Embryonic facial prominence (tissue), 1 donor: Measurements from ENCODE around the gene ERC2.

Experiments
- DNase-seq: peaks from one replicate; pipeline ENCODE4 v3.0.0-alpha.2; 2016; ENCODE audit errors: extremely low spot score

ERC2 gene

DNA sequence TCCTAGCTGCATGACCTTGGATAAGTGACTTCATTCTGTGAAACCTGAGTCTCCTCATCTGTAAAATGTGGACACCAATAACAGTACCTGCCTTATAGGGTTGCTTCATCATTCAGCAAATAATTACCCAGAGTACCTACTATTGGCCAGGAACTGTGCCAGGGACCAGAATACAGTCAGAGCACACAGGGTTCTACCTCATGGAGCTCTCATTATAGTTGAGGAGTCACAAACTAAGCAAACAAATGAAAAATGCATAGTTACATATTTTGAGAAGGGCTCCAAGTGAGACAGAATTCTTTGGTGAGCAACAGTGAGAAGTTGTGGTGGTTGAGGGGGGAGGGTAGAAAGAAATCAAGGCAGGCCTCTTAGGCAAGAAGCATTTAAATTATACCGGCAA is 672.5 kb downstream of the ERC2 start:
- no peak for DNase-seq

DNA sequence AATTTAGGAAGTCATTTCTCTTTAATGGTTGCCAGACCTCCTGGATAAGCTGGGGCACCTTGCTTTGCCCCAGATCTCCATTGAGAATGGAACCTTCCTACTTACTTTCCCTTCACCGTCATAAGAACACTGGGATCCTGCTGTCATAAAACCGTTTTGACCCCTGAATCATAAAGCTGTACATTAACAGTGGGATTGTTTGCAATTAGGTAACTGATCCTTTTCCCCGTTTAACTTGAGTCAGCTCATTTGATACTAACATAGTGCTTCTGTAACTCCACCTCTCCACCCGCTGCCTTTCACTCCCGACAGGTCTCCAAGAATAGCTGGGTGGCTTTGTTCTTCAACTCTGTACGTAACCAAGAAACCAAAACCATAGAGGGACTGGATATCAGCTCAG is 673.0 kb downstream of the ERC2 start:
- DNase-seq: no peak

DNA sequence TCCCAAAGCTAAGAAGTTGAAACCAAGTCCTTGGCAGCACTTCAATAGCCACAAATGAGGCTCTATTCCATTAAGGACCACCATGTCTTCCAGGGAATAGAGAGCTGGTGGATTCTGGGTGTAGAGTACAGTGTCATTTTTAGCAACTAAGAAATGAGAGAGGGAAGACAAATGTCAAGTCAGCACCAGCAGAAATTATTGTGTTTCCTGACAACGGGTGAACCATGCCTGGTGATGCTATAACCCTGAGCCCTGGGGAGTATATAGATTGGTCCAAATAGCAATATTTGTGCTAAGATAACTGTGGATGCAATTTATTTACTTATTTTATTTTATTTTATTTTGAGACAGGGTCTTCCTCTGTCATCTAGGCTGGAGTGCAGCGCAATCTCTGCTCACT is 675.5 kb downstream of the ERC2 start:
- no peak for DNase-seq

DNA sequence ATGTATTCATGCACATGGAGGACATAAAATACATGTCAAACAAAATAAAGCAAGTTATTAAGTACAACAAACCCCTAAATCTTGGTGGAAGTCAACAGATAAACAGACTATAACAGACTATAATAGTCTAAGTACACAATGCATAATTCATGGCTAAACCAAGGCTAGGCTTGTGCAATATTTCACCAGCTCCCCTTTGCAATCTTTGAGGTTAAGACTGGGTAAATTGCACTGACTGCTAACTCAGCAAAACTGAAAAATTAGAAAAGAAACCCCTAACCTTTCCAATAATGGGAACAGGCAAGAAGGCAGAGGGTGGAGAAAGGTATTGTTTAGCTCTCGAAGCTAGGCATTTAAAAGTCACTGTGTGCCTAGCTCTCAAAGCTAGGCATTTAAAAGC is 676.3 kb downstream of the ERC2 start:
- DNase-seq: no peak

DNA sequence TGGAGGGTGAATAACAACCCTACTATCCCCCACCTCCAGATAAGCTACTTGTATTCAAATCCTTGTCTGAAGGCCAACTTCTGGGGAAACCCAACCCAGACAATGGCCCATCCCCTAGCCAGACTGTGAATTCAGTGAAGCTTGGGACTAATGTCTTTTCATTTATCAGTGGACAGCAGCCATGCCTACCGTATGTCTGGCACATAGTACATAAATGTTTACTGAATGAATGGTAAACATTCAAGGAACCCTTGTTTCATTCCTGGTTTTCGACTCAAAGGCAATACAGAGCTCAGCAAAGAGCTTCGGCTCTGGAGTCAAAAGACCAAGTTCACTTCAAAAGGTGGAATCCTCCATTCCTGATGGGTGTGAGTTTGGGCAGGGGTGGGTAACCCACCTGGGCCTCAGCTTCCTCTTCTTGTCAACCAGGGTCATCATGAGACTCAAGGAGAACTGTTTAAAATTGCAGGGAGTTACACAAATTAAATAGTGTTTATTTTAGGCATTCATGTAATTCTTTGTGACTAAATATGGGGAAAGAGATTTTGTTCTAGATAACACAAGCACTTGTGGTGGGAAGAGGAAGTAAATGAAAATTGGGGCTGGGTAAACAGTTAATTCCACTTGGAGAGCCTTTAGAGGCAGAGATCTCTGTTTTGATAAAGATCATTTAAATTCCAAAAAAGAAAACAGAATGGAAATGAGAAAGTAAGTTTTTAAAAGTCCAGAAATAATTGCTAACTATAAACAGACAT is 677.5 kb downstream of the ERC2 start:
- no peak for DNase-seq

DNA sequence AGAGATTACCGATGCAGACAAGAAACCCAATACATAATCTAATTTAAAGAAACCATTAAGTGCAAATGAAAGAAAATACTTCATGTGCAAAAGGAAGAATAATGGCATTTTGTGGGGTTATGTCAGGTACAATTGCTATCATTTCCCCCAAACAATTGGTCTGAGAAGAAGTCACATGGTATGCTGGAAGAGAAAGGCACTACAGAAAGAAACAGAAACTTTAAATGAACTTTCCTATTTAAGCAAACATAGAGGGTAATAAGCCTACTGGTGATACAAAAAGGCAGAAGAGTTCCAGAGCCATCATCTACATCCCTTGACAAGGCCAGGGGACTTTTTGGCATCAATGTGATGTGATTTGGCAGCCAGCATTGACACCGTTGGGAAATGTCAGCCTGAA is 678.8 kb downstream of the ERC2 start:
- no peak for DNase-seq

DNA sequence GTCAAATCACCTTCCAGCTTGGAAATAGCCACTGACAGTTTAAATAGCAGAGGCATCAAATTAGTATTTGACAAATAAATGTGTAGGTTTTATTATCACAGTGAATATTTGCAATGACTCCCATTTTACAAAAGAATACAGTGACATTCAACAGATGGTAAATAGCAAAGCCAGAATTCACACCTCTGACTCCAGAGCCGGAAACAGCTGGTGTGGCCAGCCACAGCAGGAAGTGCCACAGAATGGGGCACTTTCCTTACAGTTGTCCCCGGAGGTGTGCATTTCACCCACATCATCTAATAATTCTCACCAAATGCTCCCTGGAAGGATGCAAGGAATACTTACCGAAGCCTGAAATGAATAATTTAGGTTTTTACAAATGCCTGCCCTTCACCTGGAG is 685.5 kb downstream of the ERC2 start:
- no peak for DNase-seq

DNA sequence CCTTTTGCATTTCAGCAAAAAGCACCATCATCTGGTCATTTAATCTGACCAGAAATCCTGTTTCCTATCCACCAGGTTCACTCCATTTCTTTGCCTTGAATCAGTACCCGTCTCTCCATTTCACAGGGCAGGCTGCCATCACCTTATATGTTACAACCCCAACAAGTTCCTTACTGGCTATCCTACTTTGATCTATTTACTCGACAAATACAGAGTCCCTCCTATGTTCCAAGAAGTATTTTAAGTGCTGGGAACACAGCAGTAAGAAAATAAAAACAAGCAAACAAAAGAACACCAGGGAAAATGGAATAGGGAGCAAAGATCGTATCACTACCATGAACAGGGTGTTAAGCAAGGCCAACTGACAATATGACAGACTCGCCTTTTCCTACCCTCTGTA is 685.9 kb downstream of the ERC2 start:
- no peak for DNase-seq

DNA sequence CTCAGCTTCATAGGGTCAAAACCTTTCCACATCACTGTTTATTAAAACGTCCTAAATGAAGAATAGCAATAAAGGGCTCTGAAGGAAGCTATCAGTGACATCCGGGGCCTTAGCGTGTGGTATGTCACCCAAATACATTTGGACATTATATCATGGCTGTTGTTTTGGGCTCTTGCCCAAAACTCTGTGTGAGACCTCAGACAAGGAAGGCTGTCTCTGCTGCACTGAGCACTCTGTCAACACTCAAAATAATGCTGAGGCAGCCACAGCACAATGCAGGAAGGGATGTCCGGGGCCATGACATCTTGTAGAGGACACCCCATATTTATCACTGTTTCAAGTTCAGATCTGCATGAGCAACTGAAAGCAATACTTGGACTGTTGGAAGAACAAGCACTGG is 687.4 kb downstream of the ERC2 start:
- no peak for DNase-seq

DNA sequence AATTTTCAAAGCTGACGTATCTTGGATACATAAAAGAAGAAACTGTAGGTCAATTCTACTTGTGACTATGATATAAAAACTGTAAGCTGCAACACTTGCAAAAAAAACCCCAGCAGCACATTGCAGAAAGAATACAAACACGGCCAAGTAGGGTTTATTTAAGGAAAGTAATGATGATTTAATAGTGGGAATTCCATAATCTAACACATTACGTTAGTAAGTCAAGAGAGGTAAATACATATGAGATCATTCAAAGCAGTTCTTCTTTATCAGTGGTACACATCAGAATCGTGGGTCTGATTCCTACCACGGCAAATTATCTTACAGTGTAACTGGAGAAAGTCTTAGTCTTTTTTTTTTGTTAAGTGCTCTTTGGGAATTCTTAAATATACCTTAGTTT is 688.7 kb downstream of the ERC2 start:
- no peak for DNase-seq

DNA sequence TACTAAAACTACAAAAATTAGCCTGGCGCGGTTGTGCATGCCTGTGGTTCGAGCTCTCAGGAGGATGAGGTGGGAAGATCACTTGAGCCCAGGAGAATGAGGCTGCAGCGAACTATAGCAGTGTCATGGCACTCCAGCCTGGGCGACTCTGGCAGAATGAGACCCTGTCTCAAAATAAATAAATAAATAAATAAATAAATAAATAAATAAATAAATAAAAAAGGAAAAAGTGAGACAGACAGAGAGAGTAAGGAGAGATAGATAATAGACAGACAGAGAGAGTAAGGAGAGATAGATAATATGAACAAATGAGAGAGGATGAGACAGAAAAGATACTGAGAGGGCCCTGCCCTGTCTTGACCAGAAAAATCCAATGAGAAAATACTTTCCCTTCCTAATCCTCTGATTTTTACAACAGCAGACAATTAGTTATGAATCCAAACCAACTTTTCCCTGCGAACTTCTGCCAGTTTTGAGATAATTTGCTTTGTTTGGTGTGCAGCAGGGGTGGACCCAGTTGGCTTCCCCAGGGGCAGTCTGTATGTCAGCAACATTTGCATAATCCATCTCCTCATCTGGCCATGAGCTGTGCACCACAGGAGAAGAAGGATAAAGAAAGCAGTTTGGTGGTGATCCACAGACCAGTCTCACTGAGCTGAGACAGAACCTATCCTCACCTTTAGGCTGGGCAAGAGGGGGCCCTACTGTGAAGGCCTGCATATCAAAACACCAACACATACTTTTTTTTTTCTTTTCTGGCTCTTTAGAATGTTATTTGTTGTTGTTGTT is 692.7 kb downstream of the ERC2 start:
- DNase-seq: no peak

DNA sequence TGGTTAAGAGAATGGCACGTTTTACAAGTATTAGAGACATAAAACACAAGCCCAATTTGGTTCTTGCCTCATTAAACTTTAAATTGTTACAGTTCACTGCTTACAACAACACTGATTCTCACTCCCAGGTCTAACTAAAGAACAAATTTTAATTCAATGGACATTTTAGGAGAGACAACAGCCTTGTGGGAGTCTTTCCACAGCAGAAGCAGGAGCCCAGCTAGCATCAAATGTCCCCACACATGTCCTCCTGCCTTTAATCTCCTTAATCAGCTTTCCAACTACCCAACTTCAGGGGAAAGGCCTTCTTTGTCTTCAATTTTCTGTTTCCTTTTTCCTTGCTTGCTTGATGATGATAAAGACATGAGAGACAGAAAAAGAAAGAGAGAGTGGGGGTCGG is 693.4 kb downstream of the ERC2 start:
- no peak for DNase-seq

DNA sequence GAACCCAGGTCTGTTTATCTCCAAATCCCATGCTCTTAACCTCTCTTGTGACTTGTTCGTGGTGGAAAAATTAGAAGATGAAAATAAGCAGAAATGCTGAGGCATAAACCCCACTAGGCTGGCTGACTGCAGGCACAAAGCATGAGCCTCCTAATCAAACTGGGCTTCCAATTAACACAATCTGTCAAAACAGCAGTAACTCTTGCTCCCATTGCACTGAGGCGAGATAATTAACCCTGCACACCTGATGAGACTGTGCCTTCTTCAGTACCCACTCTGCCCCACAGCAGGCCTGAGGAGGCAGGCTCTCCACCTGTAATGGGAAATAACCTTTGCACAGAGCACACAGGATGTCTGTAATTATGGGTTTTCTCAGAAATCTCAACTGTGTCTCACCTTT is 696.8 kb downstream of the ERC2 start:
- DNase-seq: no peak

DNA sequence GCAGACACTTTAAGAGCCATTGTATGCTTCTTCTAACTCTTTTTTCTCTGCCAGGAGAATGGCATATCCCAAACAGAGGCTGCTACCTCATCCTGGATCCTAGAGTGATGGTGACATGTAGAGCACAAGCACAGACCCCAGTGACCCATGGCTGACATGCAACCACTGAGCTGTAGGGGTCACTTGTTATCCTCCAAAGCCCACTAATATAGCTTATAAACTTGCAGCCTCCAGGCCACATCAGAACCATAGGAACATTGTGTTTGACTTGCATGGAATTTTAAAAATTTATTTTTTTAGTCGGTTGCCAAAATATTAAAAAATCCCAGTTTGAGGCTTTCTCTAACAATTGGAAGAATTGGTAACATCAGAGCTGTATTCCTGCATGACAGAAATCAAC is 698.2 kb downstream of the ERC2 start:
- no peak for DNase-seq

DNA sequence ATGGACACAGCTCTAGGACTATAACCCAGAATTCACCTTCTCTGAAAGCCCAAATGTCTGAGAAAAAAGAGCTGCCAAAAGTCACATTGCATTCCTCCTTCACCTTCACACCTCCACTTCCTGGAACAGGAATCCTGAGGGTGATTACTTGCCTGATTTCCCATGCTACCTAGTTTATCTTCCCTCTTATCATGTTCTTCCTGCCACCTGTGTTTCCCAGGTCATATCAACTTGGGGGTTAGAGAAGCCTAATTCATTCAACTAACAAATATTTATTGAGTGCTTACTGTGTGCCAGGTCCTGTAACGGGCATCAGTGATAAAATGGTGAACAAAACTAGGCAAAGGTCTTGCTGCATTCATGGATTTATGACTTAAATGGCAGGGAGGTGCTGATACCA is 701.5 kb downstream of the ERC2 start:
- DNase-seq: no peak

DNA sequence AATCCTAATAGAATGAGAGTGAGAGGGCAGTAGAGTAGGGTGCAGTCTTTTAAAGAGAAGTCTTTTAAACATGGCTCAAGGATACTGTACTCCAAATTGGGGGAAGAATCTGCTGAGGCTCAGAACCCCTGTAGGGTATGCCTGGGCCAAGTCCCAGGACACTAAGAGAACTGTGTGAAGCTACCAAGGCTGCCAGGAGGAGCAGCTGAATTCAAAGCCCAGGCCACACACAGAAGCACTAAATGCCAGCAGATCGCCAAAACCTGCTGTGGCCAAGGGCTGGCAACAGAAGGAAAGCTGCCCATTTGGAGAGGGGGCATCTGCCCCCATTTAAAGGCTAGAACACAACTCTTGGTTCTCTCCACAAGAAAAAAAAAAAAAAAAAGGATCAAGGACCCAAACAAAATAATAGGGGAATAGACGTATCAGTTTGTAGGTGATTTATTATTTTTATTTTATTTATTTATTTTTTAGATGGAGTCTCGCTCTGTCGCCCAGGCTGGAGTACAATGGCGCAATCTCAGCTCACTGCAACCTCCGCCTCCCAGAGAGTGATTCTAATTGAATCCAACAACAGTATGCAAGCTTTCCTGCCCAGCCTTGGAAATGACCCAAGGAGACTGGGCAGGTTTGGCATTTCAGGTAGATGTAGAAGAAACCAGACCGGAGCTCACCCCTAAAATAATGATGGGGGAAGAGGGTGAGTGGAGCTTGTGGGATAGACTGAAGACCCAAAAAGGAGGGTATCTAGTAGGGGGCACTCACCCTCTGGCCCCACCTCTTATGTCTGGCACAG is 702.2 kb downstream of the ERC2 start:
- no peak for DNase-seq

DNA sequence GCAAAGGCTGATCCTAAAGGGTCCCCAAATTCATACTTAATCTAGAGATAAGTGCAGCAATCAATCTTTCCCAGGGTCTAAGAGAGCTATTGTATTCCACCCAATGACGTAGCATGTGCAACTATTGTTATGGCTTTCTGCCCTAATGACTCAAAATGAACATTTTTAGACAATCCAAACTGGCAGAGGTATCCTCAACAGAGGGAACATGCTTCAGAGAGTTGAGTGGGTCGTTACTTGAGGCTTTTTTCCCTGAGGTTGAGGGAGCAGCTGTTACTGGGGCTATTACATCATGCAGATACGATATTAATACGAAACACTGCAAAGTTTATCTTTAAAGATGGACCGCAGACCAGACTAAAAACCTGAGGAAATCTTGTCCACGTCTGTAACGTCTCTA is 702.9 kb downstream of the ERC2 start:
- no peak for DNase-seq

DNA sequence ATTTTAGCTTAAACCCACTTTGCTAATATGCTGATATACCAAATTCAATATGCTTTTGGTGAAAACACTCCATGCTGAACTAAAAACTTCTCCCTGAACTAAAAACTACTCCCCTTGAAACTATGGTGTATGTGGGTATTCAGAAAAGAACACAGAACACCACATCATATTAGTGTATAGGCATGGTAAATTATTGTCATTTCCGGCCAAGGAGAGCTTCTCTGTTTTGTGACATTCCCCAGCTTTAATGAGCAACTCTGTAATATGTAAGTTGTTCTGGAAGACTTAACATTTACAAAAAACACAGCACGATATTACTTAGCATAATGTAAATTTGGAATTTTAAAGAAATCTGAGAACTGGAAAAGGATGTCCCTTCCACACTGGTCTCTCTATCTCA is 711.3 kb downstream of the ERC2 start:
- DNase-seq: no peak

DNA sequence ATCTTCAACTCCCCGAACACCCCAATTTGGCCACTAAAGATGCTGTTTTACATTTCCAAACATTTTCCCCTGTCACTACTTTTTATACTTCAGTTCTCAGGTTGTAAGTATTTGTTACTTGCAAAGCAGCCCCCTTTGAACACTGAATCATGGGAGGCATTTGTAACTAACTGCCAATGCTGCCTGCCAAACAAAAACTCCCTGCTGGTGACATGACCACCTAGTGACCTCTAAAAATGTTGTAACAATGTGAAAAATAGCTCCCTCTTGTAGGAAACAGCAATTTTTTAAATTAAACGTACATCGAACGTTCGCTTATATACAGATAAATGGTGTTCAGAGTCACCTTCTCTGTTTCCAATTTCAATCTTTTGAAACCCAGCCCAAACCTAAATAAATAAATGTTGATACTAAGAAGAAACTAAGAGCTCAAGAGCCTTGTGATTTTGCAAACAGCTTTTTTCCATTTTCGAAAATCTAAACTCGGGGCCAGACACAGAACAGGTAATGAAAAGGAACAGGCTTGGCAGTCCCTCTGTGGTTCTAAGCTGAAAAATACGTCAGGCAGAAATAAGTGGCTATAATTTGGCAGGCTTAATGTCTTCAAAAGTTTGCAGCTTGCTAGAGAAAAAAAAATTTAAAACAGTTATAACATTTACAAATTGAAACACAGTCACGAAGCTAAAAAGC is 712.6 kb downstream of the ERC2 start:
- no peak for DNase-seq

DNA sequence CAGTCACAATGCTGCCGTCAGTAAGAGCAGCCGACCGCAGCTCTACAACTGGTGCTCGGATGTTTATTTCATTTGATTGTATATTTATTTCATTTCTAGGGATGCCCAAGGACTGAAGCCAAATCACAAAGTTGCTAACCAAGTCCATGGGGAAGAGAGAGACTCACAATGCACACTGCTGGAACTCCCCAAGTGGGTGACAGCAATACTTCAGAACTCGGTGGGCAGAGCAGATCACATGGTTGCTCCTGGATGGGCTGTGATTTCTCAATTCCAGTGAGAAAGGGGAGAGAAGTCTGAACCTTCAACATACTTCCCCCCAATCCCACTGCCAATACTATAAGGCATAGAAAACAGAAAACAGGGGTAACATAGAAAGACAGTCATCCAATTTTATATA is 715.4 kb downstream of the ERC2 start:
- no peak for DNase-seq

DNA sequence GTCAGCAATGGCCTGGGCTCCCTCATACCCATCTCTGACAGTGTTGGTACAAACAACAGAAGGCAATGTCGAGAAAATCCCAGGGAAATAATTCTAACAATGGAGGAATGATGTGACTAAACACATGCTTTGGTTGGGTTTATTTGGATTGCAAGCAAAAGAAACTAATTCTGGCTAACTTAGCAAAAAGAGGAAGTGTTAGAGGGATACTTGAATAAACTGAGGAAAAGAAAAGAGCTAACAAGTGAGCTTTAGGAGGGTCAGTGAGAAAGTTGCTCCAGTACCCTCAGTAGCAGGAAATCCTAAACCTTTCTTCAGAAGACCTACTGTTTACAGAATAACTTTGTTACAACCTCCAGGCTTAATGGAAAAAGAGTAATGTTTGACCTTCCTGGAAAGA is 716.5 kb downstream of the ERC2 start:
- no peak for DNase-seq

DNA sequence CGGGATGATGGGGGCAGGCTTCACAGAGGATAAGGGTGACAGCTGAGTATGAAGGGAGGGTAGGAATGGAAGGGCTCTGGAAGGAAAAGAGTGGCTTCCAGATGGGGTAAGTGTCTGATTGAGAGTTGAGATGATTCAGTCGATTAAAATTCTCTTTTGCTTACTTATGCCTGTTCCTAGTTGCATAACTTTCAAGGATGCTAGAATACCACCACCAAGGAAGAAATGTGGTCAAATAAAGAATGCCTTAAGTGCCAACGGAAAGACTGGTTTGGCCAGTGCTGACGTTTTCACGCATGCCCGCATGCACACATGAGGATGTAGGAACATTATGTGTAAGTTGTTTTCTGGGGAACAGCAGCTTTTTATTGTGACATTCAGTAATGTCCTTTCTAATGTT is 717.7 kb downstream of the ERC2 start:
- DNase-seq: no peak
